ENCODE data around the gene CRTC1. TPM values are rescaled to one million over a fixed set of nuclear protein-coding genes. Genes with fewer than 3 reads are reported as not detected.

Gene CRTC1
- total RNA-seq, 4 donors from 2014 or later: 1.8 to 3.6 (median 2.1) TPM

GRCh38 chr19:18669524-18669817 is 14.0 kb upstream of the CRTC1 start:
- TF ChIP-seq CTCF (IDR thresholded peaks at IDR 0.05) (no peak), POLR2A (IDR thresholded peaks at IDR 0.05) (no peak)
- Histone ChIP-seq H3K4me3 (no peak overlapping the region), H3K36me3 (peaks cover 8 to 60% (median 18%) of the 10 kb centered on the region in 3 donors), H3K9me3 (no peaks in the 10 kb centered on the region), H3K27ac (peak overlapping the region; percentile 1 to 70 (median 31)), H3K27me3 (no peaks in the 10 kb centered on the region), H3K4me1 (peaks cover 5 to 46% (median 13%) of the 10 kb centered on the region in 3 donors)
- no peak for DNase-seq
- 66 to 75% methylated on average over 5 to 6 of the region's 12 CpGs for WGBS, 2 donors
- intact Hi-C loops (cut with DNase I): no loop called here

DNA sequence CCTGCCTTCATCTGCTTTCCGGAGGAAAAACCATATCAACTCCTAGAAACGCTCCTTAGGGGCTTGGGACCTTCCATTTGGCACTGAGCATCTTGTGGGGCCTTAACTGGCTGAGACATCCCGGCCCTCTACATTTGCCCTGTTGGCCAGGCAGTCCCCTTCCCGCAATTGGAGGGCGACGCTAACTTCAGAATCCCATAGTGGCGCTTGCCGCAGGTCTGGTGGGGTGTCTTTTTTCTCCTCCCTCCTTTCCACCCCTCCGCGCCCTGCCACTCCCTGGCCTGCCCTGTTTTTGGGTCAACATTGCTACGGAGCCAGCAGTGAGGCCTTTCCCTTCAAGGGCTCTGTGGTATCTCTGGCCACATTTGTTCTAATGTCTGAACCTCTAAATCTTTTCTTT is 13.6 kb upstream of the CRTC1 start:
- peaks cover 5 to 46% (median 13%) of the 10 kb centered on the region in 3 donors for H3K4me1 ChIP-seq
- no peaks in the 10 kb centered on the region for H3K27me3 ChIP-seq
- H3K27ac ChIP-seq: peak overlapping the region; percentile 1 to 70 (median 31)
- 78 to 84% methylated on average over 8 to 9 of the region's 11 CpGs for WGBS, 2 donors
- H3K9me3 ChIP-seq: no peaks in the 10 kb centered on the region
- peaks cover 8 to 56% (median 18%) of the 10 kb centered on the region in 3 donors for H3K36me3 ChIP-seq
- intact Hi-C loops (cut with DNase I): loop anchor here (10.0 kb wide), 1 partner anchor 75 kb away; no protein-coding TSS in a partner anchor
- no peak for DNase-seq
- TF ChIP-seq POLR2A (IDR thresholded peaks at IDR 0.05) (no peak), CTCF (IDR thresholded peaks at IDR 0.05) (no peak)
- H3K4me3 ChIP-seq: no peak overlapping the region

GRCh38 chr19:18670312-18670711 is 13.2 kb upstream of the CRTC1 start:
- H3K27ac ChIP-seq: peak overlapping the region in 3 of 4 donors; percentile 52 to 70 (median 58)
- H3K9me3 ChIP-seq: no peaks in the 10 kb centered on the region
- no peak overlapping the region for H3K4me3 ChIP-seq
- 67 to 89% methylated on average over 12 to 13 of the region's 13 CpGs for WGBS, 2 donors
- TF ChIP-seq CTCF (IDR thresholded peaks at IDR 0.05): no peak
- no peak for TF ChIP-seq POLR2A (IDR thresholded peaks at IDR 0.05)
- H3K36me3 ChIP-seq: peaks cover 8 to 51% (median 18%) of the 10 kb centered on the region in 3 donors
- intact Hi-C loops (cut with DNase I): loop anchor here (10.0 kb wide), 1 partner anchor 76 kb away; no protein-coding TSS in a partner anchor
- peaks cover 5 to 46% (median 13%) of the 10 kb centered on the region in 3 donors for H3K4me1 ChIP-seq
- no peak for DNase-seq
- no peaks in the 10 kb centered on the region for H3K27me3 ChIP-seq

DNA sequence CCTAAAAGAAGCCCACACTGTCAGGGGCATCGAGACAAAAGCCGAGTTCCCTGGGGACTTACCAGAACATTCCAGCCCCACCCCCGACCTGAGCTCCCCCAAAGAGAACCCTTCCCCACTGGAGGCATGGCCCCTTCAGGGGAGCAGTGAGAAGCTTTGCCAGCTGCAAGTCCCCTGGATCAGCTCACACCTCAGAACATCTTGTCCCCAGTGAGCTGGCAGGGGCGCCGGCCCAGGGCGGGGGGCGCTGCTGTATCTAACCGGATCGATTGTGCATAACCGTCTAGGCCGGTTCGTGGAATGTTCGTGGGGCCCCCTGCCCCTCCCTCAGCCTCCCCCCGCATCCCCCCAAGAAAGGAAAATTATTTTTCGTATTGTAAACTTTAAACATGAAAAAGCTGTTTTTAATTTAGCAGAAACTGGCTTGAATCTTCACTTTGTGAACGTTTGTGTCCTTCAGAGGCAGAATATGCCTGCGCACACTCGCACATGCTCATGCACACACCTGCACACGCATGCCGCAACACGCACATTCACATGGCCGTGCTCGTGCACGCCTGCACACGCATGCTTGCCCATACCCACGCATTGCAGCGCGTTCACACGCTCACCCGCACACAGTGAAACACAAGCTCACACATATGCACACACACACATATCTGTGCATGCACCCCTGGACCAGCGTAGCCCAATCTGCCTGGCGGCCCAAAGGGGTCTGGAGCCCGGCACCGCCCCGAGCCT is 12.0 kb upstream of the CRTC1 start:
- no peak for TF ChIP-seq POLR2A (IDR thresholded peaks at IDR 0.05)
- TF ChIP-seq CTCF (IDR thresholded peaks at IDR 0.05): no peak
- Histone ChIP-seq H3K27me3 (no peaks in the 10 kb centered on the region), H3K9me3 (no peaks in the 10 kb centered on the region), H3K36me3 (peaks cover 8 to 40% (median 18%) of the 10 kb centered on the region in 3 donors), H3K27ac (peak overlapping the region in 3 of 4 donors; percentile 52 to 70 (median 58)), H3K4me1 (peaks cover 5 to 43% (median 13%) of the 10 kb centered on the region in 3 donors), H3K4me3 (no peak overlapping the region)
- WGBS, 2 donors: 80 to 83% methylated on average over 23 to 28 of the region's 35 CpGs
- no peak for DNase-seq
- intact Hi-C loops (cut with DNase I): loop anchor here (10.0 kb wide), 1 partner anchor 77 kb away; no protein-coding TSS in a partner anchor

DNA sequence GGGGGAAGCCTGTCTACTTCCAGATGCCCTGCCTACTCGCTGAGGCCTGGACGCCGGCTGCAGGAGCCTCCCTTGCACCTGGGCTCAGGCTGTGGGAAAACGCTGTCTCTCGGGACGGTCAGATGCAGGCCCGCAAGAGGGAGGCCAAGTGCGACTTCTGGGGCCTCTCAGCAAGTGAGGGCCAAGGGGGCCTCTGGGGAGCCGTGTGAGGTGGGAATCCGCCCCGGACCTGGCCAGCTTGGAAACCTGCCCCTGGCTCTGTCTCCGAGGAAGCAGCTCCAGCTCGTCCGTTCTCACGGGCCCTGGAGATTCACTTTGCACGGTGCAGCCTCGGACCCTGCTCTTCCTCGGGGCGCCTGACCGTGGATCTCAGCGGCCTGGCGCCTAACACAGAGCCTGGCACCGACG is 11.4 kb upstream of the CRTC1 start:
- Histone ChIP-seq H3K4me1 (peaks cover 5 to 40% (median 13%) of the 10 kb centered on the region in 3 donors), H3K36me3 (peaks cover 8 to 34% (median 18%) of the 10 kb centered on the region in 3 donors), H3K27me3 (no peaks in the 10 kb centered on the region), H3K9me3 (no peaks in the 10 kb centered on the region), H3K27ac (peak overlapping the region in 3 of 4 donors; percentile 36 to 70 (median 49)), H3K4me3 (no peak overlapping the region)
- no peak for DNase-seq
- intact Hi-C loops (cut with DNase I): loop anchor here (10.0 kb wide), 1 partner anchor 77 kb away; no protein-coding TSS in a partner anchor
- WGBS, 2 donors: 100% methylated on average over 2 of the region's 24 CpGs; no CpG with 5 or more reads in 1 of the 2 donors
- TF ChIP-seq POLR2A (IDR thresholded peaks at IDR 0.05): no peak
- TF ChIP-seq CTCF (IDR thresholded peaks at IDR 0.05): no peak
